DOHH2 (cell line): ENCODE results near the gene ZFAND3.

Experiments used
- H3F3A ChIP-seq: fragments of 200-600 bp; sonication (generic), shearing (Covaris generic); 2 replicates; pipeline ENCODE4 v1.6.0; 2016; ENCODE audit warnings: antibody characterized with exemption, mild to moderate bottlenecking; ENCODE audit not compliant: control insufficient read depth, insufficient read depth
- H3K27ac ChIP-seq: fragments of 200-600 bp; sonication (generic); 2 replicates; pipeline ENCODE4 v1.5.1; 2014; ENCODE audit warnings: low read depth, mild to moderate bottlenecking, low read length, moderate library complexity
- H3K27me3 ChIP-seq: fragments of 200-600 bp; sonication (generic); 2 replicates; pipeline ENCODE4 v1.6.1; 2014; ENCODE audit warnings: mild to moderate bottlenecking, low read length, mixed read lengths; ENCODE audit not compliant: control insufficient read depth
- H3K36me3 ChIP-seq: fragments of 200-600 bp; sonication (generic); 2 replicates; pipeline ENCODE4 v1.6.1; 2014; ENCODE audit warnings: mild to moderate bottlenecking, low read length, moderate library complexity, mixed read lengths; ENCODE audit not compliant: control insufficient read depth
- H3K4me1 ChIP-seq: fragments of 200-600 bp; sonication (generic); 2 replicates; pipeline ENCODE4 v1.6.1; 2014; ENCODE audit warnings: mild to moderate bottlenecking, low read length, mixed read lengths; ENCODE audit not compliant: control insufficient read depth
- H3K4me2 ChIP-seq: fragments of 200-600 bp; sonication (generic); 2 replicates; pipeline ENCODE4 v1.6.0; 2014; ENCODE audit warnings: mild to moderate bottlenecking, low read length, moderate library complexity
- H3K4me3 ChIP-seq: fragments of 200-600 bp; sonication (generic); 2 replicates; pipeline ENCODE4 v1.5.1; 2014; ENCODE audit warnings: mild to moderate bottlenecking, low read length, mixed read lengths
- H3K79me2 ChIP-seq: fragments of 200-600 bp; sonication (generic); 2 replicates; pipeline ENCODE4 v1.6.1; 2014; ENCODE audit warnings: mild to moderate bottlenecking, low read length, mixed read lengths; ENCODE audit not compliant: control insufficient read depth
- H3K9me2 ChIP-seq: fragments of 200-600 bp; sonication (generic); replicated peaks from 2 replicates; pipeline ENCODE4 v1.6.1; 2014; ENCODE audit warnings: mild to moderate bottlenecking, low read length, mixed read lengths; ENCODE audit not compliant: control insufficient read depth
- H3K9me3 ChIP-seq: fragments of 200-600 bp; sonication (generic); 2 replicates; pipeline ENCODE4 v1.6.1; 2014; ENCODE audit warnings: antibody characterized with exemption, low read length, mixed read lengths; ENCODE audit not compliant: control insufficient read depth, insufficient read depth
- H4K20me1 ChIP-seq: fragments of 200-600 bp; sonication (generic); 2 replicates; pipeline ENCODE4 v1.6.0; 2014; ENCODE audit warnings: low read depth, mild to moderate bottlenecking, antibody characterized with exemption, low read length, moderate library complexity; ENCODE audit not compliant: control insufficient read depth, insufficient read depth
- EZH2phosphoT487 ChIP-seq: fragments of 200-600 bp; sonication (generic); IDR thresholded peaks from 2 replicates; pipeline ENCODE4 v1.6.1; 2017; ENCODE audit warnings: borderline replicate concordance, mild to moderate bottlenecking, antibody characterized with exemption, low read length, moderate library complexity, mixed read lengths
- TF ChIP-seq, protein P1 (sequence below): fragments of 200-600 bp; sonication (generic); IDR thresholded peaks from one replicate; pipeline ENCODE4 v1.5.1; 2014; ENCODE audit warnings: antibody characterized with exemption, mild to moderate bottlenecking, low read depth, low read length; ENCODE audit not compliant: poor library complexity, severe bottlenecking

ZFAND3 gene

DNA sequence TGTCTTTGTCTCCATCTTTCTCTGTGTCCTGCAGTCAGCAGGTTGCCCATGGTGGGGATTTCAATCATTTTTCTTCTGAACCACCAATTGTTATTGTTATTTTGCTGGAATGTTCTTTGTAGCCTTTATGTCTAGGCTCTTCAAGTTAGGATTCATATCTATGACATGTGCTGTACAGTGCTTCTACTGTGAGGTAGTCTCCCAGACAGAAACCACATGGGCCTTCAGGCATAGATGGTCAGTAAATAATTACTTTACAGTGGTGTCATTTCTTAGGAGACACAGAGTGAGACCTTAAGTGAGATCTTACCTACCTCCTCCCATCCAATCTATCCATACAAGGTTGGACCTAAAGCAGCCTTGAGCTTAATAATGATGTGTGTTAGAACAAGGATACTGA lies 265.5 kb downstream of the ZFAND3 start:
- no peaks in the 10 kb centered on the region for H4K20me1 ChIP-seq
- no peaks in the 10 kb centered on the region for H3K36me3 ChIP-seq
- H3K4me3 ChIP-seq: no peak overlapping the region
- H3K27ac ChIP-seq: no peak overlapping the region
- no peaks in the 10 kb centered on the region for H3K79me2 ChIP-seq
- no peaks in the 10 kb centered on the region for H3K9me3 ChIP-seq
- no peaks in the 10 kb centered on the region for H3K9me2 ChIP-seq
- no peak overlapping the region for H3K4me2 ChIP-seq
- TF ChIP-seq, protein P1, sequence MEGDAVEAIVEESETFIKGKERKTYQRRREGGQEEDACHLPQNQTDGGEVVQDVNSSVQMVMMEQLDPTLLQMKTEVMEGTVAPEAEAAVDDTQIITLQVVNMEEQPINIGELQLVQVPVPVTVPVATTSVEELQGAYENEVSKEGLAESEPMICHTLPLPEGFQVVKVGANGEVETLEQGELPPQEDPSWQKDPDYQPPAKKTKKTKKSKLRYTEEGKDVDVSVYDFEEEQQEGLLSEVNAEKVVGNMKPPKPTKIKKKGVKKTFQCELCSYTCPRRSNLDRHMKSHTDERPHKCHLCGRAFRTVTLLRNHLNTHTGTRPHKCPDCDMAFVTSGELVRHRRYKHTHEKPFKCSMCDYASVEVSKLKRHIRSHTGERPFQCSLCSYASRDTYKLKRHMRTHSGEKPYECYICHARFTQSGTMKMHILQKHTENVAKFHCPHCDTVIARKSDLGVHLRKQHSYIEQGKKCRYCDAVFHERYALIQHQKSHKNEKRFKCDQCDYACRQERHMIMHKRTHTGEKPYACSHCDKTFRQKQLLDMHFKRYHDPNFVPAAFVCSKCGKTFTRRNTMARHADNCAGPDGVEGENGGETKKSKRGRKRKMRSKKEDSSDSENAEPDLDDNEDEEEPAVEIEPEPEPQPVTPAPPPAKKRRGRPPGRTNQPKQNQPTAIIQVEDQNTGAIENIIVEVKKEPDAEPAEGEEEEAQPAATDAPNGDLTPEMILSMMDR: no peak
- no peak for TF ChIP-seq EZH2phosphoT487
- no peaks in the 10 kb centered on the region for H3F3A ChIP-seq
- no peaks in the 10 kb centered on the region for H3K27me3 ChIP-seq
- H3K4me1 ChIP-seq: peaks cover 7% of the 10 kb centered on the region

DNA sequence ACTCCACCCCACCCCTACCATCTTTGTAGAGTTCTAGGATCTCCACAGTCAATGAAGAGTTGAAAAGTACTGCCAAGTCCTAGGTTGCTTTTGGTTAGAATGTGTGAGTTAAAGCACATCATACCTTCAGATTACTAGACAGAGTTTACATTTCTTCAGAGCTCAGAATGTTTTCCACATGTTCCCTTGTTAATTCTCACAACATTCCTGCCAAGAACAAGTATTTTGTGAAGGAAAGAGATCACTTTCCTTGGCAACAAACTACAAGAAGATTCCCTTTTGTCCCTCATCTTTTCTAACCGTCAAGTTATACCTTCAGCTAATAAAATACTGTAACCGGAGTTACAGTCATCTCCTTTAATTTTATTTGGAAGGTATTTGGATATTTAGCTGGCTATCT lies 266.8 kb downstream of the ZFAND3 start:
- H3K4me3 ChIP-seq: no peak overlapping the region
- H3K4me1 ChIP-seq: peaks cover 11% of the 10 kb centered on the region
- H3K27ac ChIP-seq: no peak overlapping the region
- H4K20me1 ChIP-seq: no peaks in the 10 kb centered on the region
- H3K4me2 ChIP-seq: no peak overlapping the region
- no peaks in the 10 kb centered on the region for H3K27me3 ChIP-seq
- no peaks in the 10 kb centered on the region for H3K9me3 ChIP-seq
- no peaks in the 10 kb centered on the region for H3K9me2 ChIP-seq
- no peaks in the 10 kb centered on the region for H3K36me3 ChIP-seq
- no peaks in the 10 kb centered on the region for H3K79me2 ChIP-seq
- TF ChIP-seq, protein P1: no peak
- no peak for TF ChIP-seq EZH2phosphoT487
- H3F3A ChIP-seq: no peaks in the 10 kb centered on the region

DNA sequence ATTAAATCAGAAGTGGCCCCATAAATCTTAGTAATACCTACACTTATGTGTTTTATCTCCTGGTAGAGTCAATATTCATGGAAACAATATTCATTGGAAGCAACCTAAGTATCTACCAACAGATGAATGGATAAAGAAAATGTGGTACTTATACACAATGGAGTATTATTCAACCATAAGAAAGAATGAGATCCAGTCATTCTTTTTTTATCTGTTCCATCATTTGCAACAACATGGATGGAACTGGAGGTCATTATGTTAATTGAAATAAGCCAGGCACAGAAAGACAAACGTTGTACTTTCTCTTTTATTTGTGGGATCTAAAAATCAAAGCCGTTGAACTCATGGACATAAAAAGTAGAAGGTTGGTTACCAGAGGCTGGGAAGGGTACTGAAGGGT lies 268.5 kb downstream of the ZFAND3 start:
- Histone ChIP-seq H3K36me3 (no peaks in the 10 kb centered on the region), H3K9me2 (no peaks in the 10 kb centered on the region), H3K4me1 (peaks cover 18% of the 10 kb centered on the region), H3F3A (no peaks in the 10 kb centered on the region), H3K79me2 (no peaks in the 10 kb centered on the region), H3K27ac (no peak overlapping the region), H3K9me3 (no peaks in the 10 kb centered on the region), H3K4me3 (no peak overlapping the region), H3K27me3 (no peaks in the 10 kb centered on the region), H3K4me2 (no peak overlapping the region), H4K20me1 (no peaks in the 10 kb centered on the region)
- TF ChIP-seq EZH2phosphoT487: no peak
- TF ChIP-seq, protein P1: no peak

DNA sequence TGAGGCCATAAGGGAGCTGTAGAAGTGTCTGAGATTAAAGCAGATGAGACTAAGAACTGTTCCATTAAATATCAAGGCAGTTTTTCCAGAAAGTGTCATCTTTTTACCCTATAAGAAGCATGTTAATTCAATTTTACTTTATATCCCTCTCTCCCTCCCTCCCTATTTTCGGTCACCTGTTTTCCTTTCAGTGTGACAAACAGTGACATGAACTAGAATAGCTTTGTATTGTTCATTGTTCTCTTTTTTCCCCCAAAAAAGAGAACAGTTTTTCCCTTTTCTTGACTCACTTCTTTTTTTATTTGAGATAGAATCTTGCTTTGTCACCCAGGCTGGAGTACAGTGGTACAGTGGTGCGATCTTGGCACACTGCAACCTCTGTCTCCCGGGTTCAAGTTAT lies 269.3 kb downstream of the ZFAND3 start:
- H3K27me3 ChIP-seq: no peaks in the 10 kb centered on the region
- H3K9me3 ChIP-seq: no peaks in the 10 kb centered on the region
- H3F3A ChIP-seq: no peaks in the 10 kb centered on the region
- no peaks in the 10 kb centered on the region for H3K9me2 ChIP-seq
- H3K79me2 ChIP-seq: no peaks in the 10 kb centered on the region
- no peak overlapping the region for H3K4me3 ChIP-seq
- H3K4me1 ChIP-seq: peaks cover 18% of the 10 kb centered on the region
- H4K20me1 ChIP-seq: no peaks in the 10 kb centered on the region
- TF ChIP-seq, protein P1: no peak
- no peak for TF ChIP-seq EZH2phosphoT487
- no peak overlapping the region for H3K27ac ChIP-seq
- no peaks in the 10 kb centered on the region for H3K36me3 ChIP-seq
- no peak overlapping the region for H3K4me2 ChIP-seq
